Glutamatergic neuron (in vitro differentiated cells): ENCODE results near the gene PCDHGA12. TPM values are rescaled to one million over a fixed set of nuclear protein-coding genes. Genes with fewer than 3 reads are reported as not detected.

Source experiments
- DNase-seq: peaks from one replicate; pipeline ENCODE4 v3.0.0; 2022
- H3K27ac Mint-ChIP-seq: one replicate; pipeline ENCODE4 v1.8.0; 2020; ENCODE audit warnings: mild to moderate bottlenecking, mixed read lengths, inconsistent platforms; ENCODE audit not compliant: unreplicated experiment
- H3K27me3 Mint-ChIP-seq: one replicate; pipeline ENCODE4 v1.8.0; 2020; ENCODE audit warnings: mild to moderate bottlenecking, moderate library complexity, mixed read lengths, inconsistent platforms; ENCODE audit not compliant: unreplicated experiment
- H3K36me3 Mint-ChIP-seq: one replicate; pipeline ENCODE4 v1.8.0; 2020; ENCODE audit warnings: mild to moderate bottlenecking, mixed read lengths, inconsistent platforms; ENCODE audit not compliant: unreplicated experiment
- H3K4me1 Mint-ChIP-seq: one replicate; pipeline ENCODE4 v1.8.0; 2020; ENCODE audit warnings: mild to moderate bottlenecking, low read depth, mixed read lengths, inconsistent platforms; ENCODE audit not compliant: unreplicated experiment
- H3K4me3 Mint-ChIP-seq: one replicate; pipeline ENCODE4 v1.8.0; 2020; ENCODE audit warnings: mild to moderate bottlenecking, mixed read lengths, inconsistent platforms; ENCODE audit not compliant: unreplicated experiment
- H3K9me3 Mint-ChIP-seq: one replicate; pipeline ENCODE4 v1.8.0; 2020; ENCODE audit warnings: mild to moderate bottlenecking, moderate library complexity, mixed read lengths, inconsistent platforms; ENCODE audit not compliant: unreplicated experiment
- CTCF ChIP-seq: fragments of 200-600 bp; sonication (generic); IDR thresholded peaks from one replicate; pipeline ENCODE4 v1.5.0; 2021; ENCODE audit not compliant: partially characterized antibody, unreplicated experiment
- total RNA-seq: library from RNA; stranded (reverse); fragmentation: NEBNext Ultra II Directional; extraction: Animal tissue kit (Norgen Biotek cat#: 25700); gene quantifications from one replicate; pipeline ENCODE4 v1.2.1, GENCODE V29; 2021; ENCODE audit not compliant: unreplicated experiment

PCDHGA12 gene
- total RNA-seq, 1 donor from 2014 or later: 6.1 TPM

- Mint-ChIP-seq H3K4me1 (peaks cover 17% of the 10 kb centered on the region), H3K9me3 (peaks cover 8% of the 10 kb centered on the region), H3K4me3 (peak overlapping the region; percentile 2), H3K27ac (no peak overlapping the region), H3K36me3 (peaks cover 13% of the 10 kb centered on the region), H3K27me3 (peaks cover 7% of the 10 kb centered on the region)
- DNase-seq: no peak
- no peak for TF ChIP-seq CTCF
Measured at GRCh38 chr5:141478321-141478945, 48.1 kb downstream of the PCDHGA12 start.

GRCh38 chr5:141479776-141480175, 49.5 kb downstream of the PCDHGA12 start:
- no peak overlapping the region for H3K27ac Mint-ChIP-seq
- H3K4me1 Mint-ChIP-seq: peaks cover 26% of the 10 kb centered on the region
- DNase-seq: no peak
- peaks cover 8% of the 10 kb centered on the region for H3K9me3 Mint-ChIP-seq
- H3K27me3 Mint-ChIP-seq: peaks cover 7% of the 10 kb centered on the region
- peaks cover 13% of the 10 kb centered on the region for H3K36me3 Mint-ChIP-seq
- no peak for TF ChIP-seq CTCF
- H3K4me3 Mint-ChIP-seq: no peak overlapping the region

Other genes starting within 250 kb of the PCDHGA12 start
- 20.1 TPM for gene PCDHB16, start 248.1 kb upstream of the PCDHGA12 start, total RNA-seq
- gene PCDHB9, start 243.3 kb upstream of the PCDHGA12 start, total RNA-seq: 12.2 TPM
- gene PCDHB10, start 238.2 kb upstream of the PCDHGA12 start, total RNA-seq: 17.7 TPM
- gene PCDHB11, start 230.9 kb upstream of the PCDHGA12 start, total RNA-seq: 10.6 TPM
- 14.4 TPM for gene PCDHB12, start 221.8 kb upstream of the PCDHGA12 start, total RNA-seq
- gene PCDHB13, start 216.6 kb upstream of the PCDHGA12 start, total RNA-seq: 12.7 TPM
- 16.5 TPM for gene PCDHB14, start 207.2 kb upstream of the PCDHGA12 start, total RNA-seq
- gene PCDHB15, start 185.1 kb upstream of the PCDHGA12 start, total RNA-seq: 29.5 TPM
- 1.9 TPM for gene SLC25A2, start 126.5 kb upstream of the PCDHGA12 start, total RNA-seq
- 89.4 TPM for gene TAF7, start 109.7 kb upstream of the PCDHGA12 start, total RNA-seq
- 4.6 TPM for gene PCDHGA1, start 100.0 kb upstream of the PCDHGA12 start, total RNA-seq
- gene PCDHGA2, start 91.7 kb upstream of the PCDHGA12 start, total RNA-seq: 3.0 TPM
- 10.4 TPM for gene PCDHGA3, start 86.7 kb upstream of the PCDHGA12 start, total RNA-seq
- gene PCDHGB1, start 80.4 kb upstream of the PCDHGA12 start, total RNA-seq: 9.6 TPM
- gene PCDHGA4, start 75.5 kb upstream of the PCDHGA12 start, total RNA-seq: 8.2 TPM
- 8.9 TPM for gene PCDHGB2, start 70.5 kb upstream of the PCDHGA12 start, total RNA-seq
- gene PCDHGA5, start 66.3 kb upstream of the PCDHGA12 start, total RNA-seq: 4.6 TPM
- 6.2 TPM for gene PCDHGB3, start 60.3 kb upstream of the PCDHGA12 start, total RNA-seq
- gene PCDHGA6, start 56.6 kb upstream of the PCDHGA12 start, total RNA-seq: 6.3 TPM
- 4.2 TPM for gene PCDHGA7, start 47.8 kb upstream of the PCDHGA12 start, total RNA-seq
- 40.8 TPM for gene PCDHGB4, start 42.8 kb upstream of the PCDHGA12 start, total RNA-seq
- 7.2 TPM for gene PCDHGA8, start 37.9 kb upstream of the PCDHGA12 start, total RNA-seq
- gene PCDHGB5, start 32.6 kb upstream of the PCDHGA12 start, total RNA-seq: 9.3 TPM
- 5.5 TPM for gene PCDHGA9, start 27.7 kb upstream of the PCDHGA12 start, total RNA-seq
- 59.8 TPM for gene PCDHGB6, start 22.5 kb upstream of the PCDHGA12 start, total RNA-seq
- gene PCDHGA10, start 17.5 kb upstream of the PCDHGA12 start, total RNA-seq: 16.6 TPM
- gene PCDHGB7, start 12.8 kb upstream of the PCDHGA12 start, total RNA-seq: 38.6 TPM
- gene PCDHGA11, start 9.5 kb upstream of the PCDHGA12 start, total RNA-seq: 12.5 TPM
- gene PCDHGC3, start 45.5 kb downstream of the PCDHGA12 start, total RNA-seq: 40.1 TPM
- 6.7 TPM for gene PCDHGC4, start 54.5 kb downstream of the PCDHGA12 start, total RNA-seq
- gene PCDHGC5, start 58.6 kb downstream of the PCDHGA12 start, total RNA-seq: 4.0 TPM
- gene DIAPH1, start 188.5 kb downstream of the PCDHGA12 start, total RNA-seq: 51.6 TPM
- gene HDAC3, start 206.3 kb downstream of the PCDHGA12 start, total RNA-seq: 81.8 TPM
- 12.6 TPM for gene RELL2, start 206.5 kb downstream of the PCDHGA12 start, total RNA-seq
- 25.8 TPM for gene FCHSD1, start 220.9 kb downstream of the PCDHGA12 start, total RNA-seq